Fibroblast of skin of scalp (primary cell): ENCODE data around the gene C3orf18.

ENCODE experiments used
- DNase-seq: peaks from one replicate; pipeline ENCODE4 v3.0.0-alpha.2; 2013

The C3orf18 gene

DNA sequence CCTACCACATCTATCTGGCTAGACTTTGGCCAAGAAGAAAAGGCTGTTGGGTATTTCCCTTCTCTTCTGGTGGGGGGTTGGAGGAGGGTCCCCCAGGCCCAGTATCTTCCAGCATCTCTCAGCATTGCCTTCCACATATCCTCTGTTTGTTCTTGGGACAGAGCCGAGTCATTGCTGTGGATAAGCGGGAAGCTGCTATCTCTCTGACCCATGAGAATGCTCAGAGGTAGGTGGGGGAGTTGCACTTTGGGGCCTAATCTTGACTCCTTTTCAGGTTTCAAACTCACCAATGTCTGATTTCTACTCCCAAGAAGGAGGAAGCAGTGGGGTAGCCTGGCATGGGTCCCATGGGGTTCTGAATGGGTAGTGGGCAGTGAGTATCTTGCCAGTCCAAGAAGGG is 9.8 kb upstream of the C3orf18 start:
- no peak for DNase-seq

DNA sequence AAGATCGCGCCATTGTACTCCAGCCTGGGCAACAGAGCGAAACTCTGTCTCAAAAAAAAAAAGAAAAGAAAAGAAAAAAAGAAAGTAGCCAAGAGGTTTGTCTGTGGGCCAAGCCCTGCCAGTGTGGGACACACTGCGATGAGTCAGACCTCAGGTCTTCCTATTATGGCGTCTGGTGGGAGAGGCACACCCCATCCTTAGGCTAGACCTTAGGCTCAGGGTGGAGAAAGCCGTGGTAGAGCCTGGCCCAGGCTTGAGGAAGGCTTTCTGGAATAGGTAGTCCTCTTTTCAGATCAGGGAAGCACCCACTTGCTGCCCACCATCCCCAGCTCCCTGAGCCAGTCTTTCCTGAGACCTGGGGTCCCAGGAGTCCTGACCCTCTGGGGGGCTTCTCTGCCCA is 7.8 kb upstream of the C3orf18 start:
- no peak for DNase-seq

DNA sequence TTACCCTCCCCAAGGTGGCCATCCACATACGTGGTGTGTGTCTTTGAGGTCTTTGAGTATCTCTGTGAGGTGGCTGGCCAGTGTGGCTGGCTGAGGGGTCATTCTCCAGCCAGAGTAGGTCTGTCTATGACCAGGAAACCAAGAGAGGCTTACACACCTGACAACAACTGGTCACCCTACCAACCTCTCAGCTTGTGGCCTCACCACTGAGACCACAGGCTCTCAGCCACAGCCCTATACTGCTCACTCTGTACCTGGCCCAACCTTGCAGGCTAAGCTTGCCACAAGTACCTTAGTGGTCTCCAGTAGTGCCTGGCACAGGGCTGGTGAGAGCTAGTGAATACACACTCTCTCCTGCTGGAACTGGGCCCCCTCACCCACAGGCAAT is 6.9 kb upstream of the C3orf18 start:
- DNase-seq = no peak

DNA sequence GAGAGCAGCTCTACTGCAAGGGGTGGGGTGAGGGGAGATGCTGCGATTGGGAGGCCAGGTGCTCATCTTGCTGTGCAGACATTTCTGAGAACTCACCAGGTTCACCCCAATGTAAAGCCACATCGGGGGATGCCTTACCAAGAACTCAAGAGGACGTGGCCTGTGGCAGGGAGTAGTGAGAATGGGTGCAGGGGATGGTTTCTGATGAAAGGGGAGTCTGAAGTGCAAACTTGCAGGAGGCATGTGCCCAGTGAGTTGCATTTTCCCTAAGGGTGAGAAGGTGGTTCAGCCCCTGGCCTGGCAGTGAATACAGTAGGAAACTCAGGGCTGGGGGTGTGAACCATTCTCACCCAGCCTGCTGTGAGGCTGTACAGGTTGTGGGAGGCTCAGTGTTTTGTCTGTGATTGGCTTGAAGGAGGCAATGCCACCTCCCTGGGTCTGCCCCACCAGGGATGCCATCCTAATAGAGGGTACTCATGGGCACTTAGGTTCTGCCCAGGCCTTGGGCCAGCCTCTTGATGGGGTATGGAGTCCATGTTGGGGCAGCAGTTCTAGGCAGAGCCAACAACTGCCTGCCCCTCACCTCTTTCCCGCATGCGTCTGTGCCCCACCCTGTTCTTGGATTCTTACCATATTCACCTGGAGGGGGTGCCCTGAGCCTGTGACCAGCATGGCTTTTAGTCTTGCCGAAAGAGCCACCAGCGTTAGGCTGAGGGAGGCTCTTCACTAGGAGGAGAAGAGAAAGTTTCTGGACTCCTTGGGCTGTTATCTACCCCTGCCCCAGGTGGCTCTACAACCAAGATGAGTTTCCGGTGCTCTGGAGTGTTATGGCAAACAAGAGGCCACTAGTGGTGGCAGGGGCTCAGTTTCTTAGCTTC is 6.3 kb upstream of the C3orf18 start:
- no peak for DNase-seq

DNA sequence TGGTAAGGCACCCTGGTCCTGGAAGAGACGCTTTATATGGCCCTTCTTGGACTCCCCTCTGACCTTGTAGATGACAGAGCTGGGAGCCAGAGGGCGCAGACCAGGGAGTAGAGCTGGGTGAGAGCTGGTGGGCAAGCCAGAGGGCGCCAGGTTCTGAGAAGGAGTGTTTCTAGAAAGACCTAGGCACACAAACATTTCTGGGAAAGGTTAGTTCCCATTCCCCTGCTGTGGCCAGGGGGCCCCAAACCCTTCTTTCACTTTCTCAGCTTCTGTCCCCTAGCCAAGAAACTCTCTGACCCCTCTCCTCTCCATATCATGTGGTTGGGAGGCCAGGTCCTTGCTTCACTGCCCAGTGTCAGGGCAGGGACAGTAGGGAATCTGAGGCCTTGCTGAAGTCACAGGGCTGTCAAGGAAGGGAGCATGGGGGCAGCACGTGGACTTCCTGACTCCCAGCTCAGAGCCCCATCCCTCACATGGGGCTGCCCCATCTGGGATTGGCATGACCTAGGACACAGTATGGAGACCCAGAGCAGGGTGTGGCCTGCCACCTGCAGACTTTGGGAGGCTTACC is 5.3 kb upstream of the C3orf18 start:
- no peak for DNase-seq

DNA sequence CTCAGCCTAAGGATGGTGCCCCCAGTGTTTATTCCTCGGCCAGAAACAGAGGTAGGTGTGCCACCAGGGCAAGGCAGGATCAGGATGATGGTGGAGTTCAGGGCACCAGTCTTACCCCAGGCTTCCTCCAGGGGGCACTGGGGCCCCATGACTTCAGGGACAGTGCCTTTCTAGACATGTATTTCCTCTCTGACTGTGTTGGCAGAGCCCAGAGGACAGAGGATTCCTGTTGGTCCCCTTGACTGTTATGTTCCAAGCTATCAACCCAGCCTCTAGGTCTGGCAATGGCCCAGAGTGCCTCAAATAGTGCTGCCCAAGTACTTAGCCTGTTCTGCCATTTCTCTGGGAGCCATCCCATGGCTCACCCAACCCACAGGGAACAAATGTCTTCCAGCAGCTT is 4.6 kb upstream of the C3orf18 start:
- peak; percentile 68 for DNase-seq

DNA sequence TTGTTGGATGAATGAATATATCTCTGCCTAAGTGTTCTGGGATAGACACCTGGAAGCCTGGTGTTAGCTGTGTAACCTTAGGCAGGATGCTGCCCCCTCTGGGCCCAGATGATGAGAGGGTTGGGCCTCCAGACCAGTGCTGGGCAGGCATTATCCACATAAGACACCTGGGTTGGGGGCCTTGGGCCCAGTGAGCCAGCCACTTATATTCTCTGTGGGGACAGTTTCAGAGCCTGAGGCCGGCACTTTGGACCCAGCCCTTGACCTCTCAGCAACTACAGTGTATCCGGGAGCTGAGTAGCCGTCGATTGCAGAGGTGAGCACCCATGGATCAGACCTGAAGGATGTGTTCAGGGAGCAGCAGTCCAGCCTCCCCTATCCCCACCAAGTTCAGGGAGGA is 3.9 kb upstream of the C3orf18 start:
- no peak for DNase-seq

DNA sequence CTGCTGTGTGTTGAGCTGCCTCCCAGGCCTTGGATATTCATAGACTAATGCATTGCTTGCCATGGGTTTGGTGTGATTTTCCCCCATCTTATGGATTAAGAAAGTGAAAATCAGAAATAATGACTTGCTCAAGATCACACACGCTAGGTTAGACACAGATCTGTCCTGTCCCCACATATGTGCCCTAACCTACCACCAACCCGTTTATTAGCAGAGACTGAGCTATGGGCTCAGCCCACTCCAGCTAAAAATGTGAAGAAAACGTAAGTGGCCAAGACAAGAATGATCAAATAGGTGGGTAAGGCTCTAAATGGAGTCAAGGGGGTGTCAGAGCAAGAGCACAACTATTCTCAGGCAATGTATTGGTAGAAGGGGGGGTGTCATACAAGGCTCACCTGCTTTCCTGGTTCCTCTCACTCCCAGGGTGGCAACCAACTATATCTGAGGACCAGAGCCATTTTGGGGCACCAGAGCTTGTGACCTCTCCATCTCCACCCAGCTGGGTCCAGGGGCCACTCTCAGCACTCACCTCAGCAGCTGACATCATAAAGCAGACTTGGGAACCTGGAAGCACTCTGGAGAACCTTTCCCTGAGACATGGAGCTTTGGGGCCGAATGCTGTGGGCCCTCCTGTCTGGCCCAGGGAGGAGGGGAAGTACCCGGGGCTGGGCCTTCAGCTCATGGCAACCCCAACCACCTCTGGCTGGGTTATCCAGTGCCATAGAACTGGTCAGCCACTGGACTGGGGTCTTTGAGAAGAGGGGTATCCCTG is 3.1 kb upstream of the C3orf18 start:
- no peak for DNase-seq

DNA sequence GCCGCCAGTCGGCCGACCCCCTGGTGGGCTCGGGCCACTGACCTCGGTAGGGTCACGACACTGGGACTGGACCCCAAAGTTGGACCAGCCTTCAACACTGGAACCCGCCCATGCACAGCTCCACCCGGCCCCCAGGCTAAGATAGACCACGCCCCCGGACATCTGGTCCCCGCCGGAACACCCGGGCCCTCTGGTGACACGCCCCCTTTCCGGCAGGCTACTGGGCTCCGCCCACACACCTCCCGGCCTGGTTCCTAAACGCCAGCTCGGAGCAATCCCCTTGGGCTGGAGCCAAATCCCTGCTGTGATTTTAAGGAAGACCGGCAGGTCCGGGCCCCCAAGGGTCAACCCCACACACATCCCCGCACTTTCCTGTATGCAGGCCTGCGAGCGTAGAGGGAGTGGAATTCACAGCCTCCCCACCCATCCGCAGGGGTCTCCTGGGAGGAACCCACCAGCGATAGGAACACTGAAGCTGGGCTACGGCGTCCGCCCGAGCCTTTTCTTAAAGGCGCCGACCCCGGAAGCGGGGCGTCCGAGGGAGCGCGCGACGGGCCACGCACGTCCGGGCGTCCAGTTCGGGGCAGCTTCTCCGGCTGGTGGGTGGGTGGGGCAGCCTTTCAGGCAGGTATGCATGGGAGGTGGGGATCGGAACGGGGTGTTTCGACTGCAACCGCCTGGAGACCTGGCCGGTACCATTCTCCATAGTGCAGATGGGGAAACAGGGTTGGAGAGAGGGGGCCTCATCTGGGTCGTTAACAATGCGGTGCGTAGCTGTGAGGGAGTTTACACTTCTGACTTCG is 1.6 kb upstream of the C3orf18 start, which contains the start of gene HEMK1:
TSS of gene HEMK1 (plus strand) at position 576 of the 803 bp plus-strand sequence. CDS start 1,583 bp downstream, outside the sequence.
- peak; percentile 96 for DNase-seq

DNA sequence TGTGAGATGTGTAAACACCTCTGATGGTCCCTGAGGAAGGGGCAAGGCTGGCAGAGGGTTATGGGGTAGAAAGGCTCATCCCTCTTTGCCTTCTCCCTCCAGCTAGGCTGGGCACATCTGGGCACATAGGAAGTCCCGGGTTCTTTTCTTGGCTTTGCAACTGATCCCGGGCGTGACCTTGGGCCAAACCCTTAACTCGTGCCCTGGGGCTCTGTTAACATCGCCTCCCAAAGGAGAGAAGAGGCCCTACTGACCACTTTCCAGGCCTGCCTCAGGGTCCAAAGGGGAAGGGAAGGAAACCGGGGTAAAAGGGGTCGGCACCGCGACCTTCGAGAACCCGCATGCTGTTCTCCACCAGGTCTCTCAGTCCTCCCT is 549 bp downstream of the C3orf18 start:
- DNase-seq = no peak

DNA sequence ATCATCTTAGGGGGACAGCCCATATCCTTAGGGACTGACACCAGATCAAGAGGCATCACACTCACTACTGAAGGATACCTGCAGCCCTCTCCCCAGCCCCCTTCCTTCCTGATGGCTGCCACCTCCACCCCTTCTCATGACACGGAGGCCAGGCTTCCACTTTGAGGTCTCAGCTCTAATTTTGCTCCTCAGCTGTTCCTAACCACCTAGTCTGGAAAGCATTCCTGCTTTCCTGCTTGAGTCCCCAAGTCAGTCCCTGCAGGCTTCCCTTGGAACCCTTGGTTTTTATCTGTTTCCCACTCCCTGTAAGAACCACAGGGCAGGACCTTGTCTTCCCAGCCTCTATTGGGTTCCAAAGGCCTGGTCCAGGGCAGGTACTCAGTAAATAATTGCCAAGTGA is 3.2 kb downstream of the C3orf18 start:
- no peak for DNase-seq

DNA sequence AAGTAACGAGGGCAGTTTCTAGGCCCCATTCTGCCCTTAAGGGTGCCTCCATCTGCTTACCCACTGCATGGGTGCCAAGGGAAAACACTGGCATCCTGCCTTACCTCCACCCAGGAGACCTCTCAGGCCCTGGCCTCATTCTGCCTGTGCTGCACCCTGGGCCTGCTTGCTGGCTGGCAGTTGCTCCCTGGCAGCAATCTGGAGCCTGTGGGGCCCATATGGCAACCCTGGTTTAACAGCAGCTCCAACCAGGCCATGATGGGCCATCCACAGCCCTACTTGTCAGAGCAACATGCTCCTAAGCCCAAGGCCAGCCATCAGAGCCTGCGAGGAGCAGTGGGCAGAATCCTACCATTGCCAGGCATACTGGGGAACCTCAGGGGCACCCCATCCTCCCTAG is 3.7 kb downstream of the C3orf18 start:
- no peak for DNase-seq

DNA sequence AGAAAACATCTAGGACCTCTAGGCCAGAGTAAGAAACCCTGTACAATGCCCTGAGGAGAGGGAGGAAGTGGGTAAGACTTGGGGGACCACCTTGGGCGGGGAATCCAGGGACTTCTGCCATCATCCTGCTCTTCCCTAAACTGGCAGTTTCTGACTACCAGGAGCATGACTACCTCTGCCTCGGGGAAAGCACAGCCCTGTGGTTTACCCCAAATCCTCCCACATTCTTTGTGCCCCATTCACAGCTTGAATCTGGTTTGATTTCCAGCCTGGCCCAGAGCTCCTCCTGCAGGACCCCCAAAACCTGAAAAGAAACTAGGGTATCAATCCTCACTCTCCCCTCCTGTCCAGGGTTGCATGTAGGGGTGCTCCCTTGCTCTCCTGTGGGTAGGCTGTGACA is 4.7 kb downstream of the C3orf18 start:
- peak; percentile 67 for DNase-seq

DNA sequence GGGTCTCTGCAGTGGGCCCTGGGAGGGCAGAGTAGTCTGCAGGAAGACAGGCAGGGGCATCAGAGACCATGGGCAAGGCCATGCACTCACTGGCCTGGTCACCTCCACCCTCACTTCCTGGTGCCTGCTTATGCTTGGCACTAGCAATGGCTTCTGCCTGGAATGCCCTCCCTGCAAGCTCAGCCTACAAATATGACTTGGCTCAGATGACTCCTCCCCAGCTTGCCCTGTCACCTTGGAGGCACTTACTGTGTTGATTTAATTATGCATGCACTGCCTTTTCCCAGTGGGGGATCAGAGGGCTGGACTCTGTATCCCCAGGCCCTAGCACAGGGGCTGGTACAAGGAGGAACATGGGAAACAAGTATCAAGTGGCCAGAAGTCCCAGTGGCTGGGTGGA is 7.8 kb downstream of the C3orf18 start:
- peak; percentile 22 for DNase-seq

DNA sequence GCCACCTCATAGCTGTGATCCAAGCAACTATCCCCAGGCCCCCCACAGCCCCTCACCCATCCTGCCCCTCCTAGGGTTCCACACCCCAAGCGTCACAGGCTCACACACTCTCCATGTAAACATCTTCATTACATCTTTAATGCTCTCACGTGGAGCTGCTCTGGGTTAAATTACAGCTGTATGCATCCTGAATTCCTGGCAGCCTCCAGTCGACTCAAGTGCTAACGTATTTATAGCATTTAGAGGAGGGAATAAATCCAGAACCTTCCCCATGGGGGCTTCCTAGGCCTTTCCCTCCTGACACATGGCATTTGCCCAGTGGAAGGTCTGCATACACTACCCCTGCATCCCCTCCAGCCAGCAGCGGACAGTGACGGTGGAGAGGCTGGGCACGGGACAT is 9.6 kb downstream of the C3orf18 start:
- DNase-seq = no peak

DNA sequence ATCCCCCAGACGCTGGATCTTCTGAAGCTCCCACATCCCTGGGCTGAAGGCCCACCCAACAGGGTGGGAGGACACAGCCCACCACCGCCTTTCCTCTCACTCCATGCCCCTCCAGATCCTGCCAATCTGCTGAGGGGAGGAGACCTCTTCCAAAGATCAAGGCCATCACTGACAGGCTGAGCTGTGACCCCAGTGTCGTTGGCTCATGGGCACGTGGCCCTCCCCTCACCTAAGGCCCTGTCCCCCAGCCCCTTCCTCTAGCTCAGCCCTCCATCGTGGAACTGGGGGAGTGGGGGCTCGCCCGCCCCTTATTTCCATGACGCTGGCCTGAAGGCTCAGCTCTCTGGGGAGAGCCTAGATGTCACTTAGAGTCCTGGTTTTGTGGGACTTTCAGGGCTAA is 10.4 kb downstream of the C3orf18 start:
- DNase-seq = no peak

DNA sequence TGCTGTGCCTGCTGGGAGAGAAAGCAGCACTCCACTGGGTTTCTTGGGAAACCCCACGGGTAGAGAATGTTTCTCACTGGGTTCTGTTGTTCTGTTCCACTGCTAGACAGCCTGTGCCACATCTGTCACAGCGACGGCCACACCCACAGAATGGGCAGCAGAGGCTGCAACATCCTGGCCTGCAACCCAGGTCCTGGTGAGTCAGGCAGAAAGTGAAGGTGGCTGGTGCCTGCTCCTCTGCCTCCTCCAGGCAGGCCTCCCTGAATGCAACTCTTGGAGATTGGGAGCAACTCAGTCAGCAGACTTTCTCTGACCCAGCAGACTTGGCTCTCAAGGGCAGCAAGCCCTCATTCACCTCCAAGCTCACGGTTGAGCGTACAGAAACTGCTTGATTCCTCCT is 13.0 kb downstream of the C3orf18 start:
- no peak for DNase-seq

DNA sequence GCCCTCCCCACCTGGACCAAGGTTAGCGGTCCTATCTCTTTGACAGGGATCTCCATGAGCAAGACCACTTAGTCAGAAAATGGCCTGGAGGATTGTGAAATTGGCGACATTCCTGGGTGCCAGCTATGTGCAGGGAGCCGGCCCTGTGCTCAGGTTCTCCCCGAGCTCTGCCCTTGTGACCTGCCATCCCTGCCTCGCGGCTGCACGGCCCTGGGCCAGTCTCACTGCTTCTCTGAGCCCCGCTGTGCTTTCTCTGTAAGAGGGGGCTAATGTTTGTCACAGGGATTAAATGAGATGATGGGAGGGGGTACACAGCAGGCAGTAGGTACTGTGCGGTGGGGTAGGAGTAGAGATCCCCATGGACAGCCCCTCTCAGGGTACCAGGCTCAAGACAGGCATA is 14.9 kb downstream of the C3orf18 start:
- no peak for DNase-seq

DNA sequence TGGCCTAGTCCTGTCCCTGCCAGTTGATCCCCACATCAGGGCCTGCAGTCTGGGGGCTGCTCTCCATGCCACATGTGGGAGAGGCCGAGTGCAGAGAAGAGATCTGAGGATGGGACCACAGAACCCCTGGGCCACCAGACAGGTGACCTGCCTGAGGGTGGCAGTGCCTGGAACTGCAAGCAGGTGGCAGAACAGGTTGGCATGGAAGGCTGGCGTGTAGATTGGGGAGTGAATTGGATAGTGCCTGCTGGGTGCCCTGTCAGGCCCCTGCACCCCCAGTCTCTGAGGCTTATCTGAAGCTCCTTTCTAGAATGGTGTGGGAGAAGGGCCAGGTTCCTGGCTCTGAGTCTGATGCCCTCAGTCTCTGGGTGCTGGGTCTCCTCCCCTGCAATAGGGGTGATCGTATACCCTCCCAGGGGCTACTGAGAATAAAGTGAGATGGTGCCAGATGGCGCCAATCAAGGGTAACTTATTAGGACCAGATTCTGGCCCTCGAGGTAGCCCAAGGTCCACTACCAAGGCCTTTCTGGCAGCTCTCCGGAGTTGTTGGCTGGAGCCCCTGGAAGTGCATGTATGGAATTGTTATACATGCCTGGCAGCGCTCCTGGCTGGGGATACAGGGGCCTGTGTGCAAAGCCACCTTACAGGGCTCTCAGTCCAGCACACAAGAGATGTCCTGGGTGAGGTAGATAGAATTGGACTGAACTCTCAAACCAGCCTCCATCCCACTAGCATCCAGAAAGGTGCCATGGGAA is 15.7 kb downstream of the C3orf18 start:
- no peak for DNase-seq

DNA sequence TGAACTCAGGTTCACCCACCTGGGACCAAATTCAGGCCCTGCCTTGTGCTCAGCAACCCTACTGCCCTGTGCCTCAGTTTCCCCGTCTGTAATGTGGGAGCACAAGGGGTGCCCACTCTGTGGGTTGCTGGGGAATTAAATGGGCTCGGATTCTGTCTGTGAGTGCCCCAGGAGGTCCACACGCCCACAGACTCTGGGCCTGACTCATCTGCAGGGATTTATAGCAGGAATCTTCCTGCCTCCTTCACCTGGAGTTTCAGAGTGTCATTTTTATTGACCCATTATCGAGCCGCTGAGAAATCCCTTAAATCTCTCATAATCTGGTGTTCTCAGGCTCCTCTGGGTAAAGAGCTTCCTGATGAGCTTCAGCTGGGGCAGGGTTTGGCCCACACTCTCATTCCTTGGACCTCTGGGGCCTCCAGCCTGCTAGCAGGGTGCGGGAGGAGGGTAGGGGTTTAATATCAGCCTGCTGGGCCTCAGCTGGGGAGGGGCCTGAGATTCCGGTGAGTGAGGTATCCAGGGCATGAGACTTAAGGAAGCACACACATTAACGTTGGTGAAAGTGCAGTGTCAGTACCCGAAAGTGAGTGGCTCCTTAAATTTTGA is 16.4 kb downstream of the C3orf18 start:
- DNase-seq = no peak

DNA sequence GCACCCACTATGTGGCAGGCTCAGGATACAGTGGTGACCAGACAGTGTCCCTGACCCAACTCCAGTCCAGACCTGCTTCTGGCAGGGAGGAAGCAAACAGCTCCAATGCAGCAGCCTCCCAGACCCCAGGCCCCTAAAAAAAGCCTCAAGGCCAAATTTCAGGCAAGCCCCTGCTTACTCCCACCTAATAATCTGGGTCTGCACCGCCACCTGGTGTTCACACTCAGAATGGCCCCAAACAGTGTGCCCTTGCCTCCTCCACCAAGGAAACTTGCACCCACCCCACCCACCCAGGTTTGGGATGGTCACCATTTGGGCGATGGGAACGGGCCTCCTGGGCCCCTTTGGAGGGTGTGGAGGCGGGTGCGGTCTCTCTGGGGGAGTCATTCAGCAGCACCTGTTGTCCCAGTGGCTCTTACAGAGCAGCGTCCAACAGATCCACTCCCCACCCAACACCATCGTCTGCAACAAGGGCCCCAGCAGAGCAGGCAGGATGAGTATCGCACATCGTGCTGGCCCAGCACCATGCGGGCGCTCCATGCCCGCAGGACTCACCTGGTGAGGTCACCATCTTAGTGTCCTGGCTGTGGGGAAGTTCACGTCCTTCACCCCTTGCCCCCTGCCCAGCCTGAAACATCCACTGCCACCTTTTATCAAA is 17.3 kb downstream of the C3orf18 start:
- DNase-seq = peak; percentile 37
